ENCODE measurements around the gene SETD1B.

DNA sequence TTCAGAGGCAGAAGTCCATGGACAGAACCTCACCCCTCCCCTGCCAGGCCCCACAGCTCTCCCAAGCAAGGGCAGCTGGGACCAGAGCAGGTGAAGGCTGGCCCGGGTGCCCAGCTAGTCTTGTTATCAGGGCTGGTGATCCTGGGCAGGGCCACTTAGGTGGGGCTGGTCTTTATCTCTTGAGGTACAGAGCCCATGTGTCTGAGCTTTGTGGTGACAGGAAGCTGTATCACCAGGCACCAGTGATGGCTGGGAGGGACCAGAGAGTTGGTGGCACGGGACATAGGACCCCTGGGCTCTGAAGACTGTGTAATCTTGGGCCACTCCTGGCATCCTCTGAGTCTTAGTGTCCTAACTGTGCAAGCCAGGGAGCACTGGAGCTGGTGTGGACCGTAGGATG lies 67.7 kb downstream of the SETD1B start:
- TF ChIP-seq ZNF70 (CRISPR knock-in tag; IDR thresholded peaks at IDR 0.05) (no peak), CSDC2 (CRISPR knock-in tag; IDR thresholded peaks at IDR 0.05) (no peak), ZFP30 (CRISPR knock-in tag; IDR thresholded peaks at IDR 0.05) (no peak), ZFP3 (CRISPR knock-in tag; IDR thresholded peaks at IDR 0.05) (no peak), RARB (CRISPR knock-in tag; IDR thresholded peaks at IDR 0.05) (no peak), GLIS3 (CRISPR knock-in tag; IDR thresholded peaks at IDR 0.05) (no peak), ARNTL (CRISPR knock-in tag; IDR thresholded peaks at IDR 0.05; ENCODE audit: borderline replicate concordance, low read depth) (no peak), TCF4 (CRISPR knock-in tag; IDR thresholded peaks at IDR 0.05; ENCODE audit: borderline replicate concordance) (no peak), BACH2 (CRISPR knock-in tag; IDR thresholded peaks at IDR 0.05; ENCODE audit: borderline replicate concordance) (no peak), ISL1 (CRISPR knock-in tag; IDR thresholded peaks at IDR 0.05) (no peak), PPARA (CRISPR knock-in tag; IDR thresholded peaks at IDR 0.05; ENCODE audit: borderline replicate concordance) (no peak)
- TF ChIP-seq, protein P1, sequence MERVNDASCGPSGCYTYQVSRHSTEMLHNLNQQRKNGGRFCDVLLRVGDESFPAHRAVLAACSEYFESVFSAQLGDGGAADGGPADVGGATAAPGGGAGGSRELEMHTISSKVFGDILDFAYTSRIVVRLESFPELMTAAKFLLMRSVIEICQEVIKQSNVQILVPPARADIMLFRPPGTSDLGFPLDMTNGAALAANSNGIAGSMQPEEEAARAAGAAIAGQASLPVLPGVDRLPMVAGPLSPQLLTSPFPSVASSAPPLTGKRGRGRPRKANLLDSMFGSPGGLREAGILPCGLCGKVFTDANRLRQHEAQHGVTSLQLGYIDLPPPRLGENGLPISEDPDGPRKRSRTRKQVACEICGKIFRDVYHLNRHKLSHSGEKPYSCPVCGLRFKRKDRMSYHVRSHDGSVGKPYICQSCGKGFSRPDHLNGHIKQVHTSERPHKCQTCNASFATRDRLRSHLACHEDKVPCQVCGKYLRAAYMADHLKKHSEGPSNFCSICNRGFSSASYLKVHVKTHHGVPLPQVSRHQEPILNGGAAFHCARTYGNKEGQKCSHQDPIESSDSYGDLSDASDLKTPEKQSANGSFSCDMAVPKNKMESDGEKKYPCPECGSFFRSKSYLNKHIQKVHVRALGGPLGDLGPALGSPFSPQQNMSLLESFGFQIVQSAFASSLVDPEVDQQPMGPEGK (CRISPR knock-in tag; IDR thresholded peaks at IDR 0.05; ENCODE audit: borderline replicate concordance) = no peak
